ENCODE data around the gene NOD2. TPM values are rescaled to one million over a fixed set of nuclear protein-coding genes. Genes with fewer than 3 reads are reported as not detected.

Gene NOD2
- total and polyA plus RNA-seq, 2 of the 13 experiments (the other 11 are each of a cell fraction or from before 2014, with no cell fraction given) = 0.27 to 0.81 TPM

DNA sequence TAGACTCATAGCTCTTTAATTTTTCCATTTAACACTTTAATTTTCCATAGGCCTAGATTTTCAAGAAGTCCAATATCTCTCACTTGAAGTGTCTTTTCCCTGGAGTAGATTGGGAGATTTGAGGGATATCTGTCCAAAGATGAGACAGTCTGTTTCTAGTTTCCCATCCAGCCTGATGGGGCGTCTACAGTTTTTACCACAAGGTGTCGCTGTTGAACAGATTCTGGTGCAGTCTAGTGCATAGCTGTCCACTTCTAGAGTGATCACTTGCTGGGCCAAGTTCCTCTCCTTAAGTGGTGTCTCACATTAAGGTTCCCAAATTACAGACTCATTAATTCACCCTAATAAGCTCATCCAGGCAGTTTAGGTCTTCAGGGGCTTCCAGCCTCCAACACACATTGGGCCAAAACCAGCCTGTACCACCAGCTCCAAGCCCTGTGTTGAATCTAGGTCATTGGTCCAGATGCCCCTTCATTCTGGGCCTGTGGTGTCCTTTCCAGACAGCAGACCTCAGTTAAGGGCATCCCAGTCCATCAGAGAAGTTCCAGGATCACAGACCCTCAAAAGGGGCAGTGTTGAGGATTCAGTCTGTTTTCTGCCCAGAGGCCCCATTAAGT, 21.7 kb upstream of the NOD2 start (continued):
- TF ChIP-seq CBX5 (CRISPR knock-in tag; IDR thresholded peaks at IDR 0.05; ENCODE audit: borderline replicate concordance) (peak; percentile 82; the same call in 1 of the 2 replicates), HBP1 (CRISPR knock-in tag; IDR thresholded peaks at IDR 0.05; ENCODE audit: low read depth) (no peak), ZNF678 (CRISPR knock-in tag; IDR thresholded peaks at IDR 0.05) (no peak), STAG1 (CRISPR knock-in tag; IDR thresholded peaks at IDR 0.05) (peak; percentile 61), TOPORS (CRISPR knock-in tag; IDR thresholded peaks at IDR 0.05) (peak; percentile 96), ZNF256 (CRISPR knock-in tag; conservative IDR thresholded peaks at IDR 0.05) (no peak), KDM1A (CRISPR knock-in tag; IDR thresholded peaks at IDR 0.05) (peak; percentile 12; the same call in 1 of the 2 replicates), ZMYM4 (CRISPR knock-in tag; IDR thresholded peaks at IDR 0.05) (0 out of 2 replicates have a peak, but pooled peaks have one; percentile 16), SP1 (IDR thresholded peaks at IDR 0.05) (no peak), SP1 (CRISPR knock-in tag; IDR thresholded peaks at IDR 0.05) (peak; percentile 35; the same call in 1 of the 2 replicates), ZNF777 (CRISPR knock-in tag; IDR thresholded peaks at IDR 0.05) (no peak)
- TF ChIP-seq, protein P1, sequence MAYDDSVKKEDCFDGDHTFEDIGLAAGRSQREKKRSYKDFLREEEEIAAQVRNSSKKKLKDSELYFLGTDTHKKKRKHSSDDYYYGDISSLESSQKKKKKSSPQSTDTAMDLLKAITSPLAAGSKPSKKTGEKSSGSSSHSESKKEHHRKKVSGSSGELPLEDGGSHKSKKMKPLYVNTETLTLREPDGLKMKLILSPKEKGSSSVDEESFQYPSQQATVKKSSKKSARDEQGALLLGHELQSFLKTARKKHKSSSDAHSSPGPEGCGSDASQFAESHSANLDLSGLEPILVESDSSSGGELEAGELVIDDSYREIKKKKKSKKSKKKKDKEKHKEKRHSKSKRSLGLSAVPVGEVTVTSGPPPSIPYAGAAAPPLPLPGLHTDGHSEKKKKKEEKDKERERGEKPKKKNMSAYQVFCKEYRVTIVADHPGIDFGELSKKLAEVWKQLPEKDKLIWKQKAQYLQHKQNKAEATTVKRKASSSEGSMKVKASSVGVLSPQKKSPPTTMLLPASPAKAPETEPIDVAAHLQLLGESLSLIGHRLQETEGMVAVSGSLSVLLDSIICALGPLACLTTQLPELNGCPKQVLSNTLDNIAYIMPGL (CRISPR knock-in tag; IDR thresholded peaks at IDR 0.05; ENCODE audit: borderline replicate concordance in 1 of 2, low read depth in 1 of 2) = 0 out of 4 replicates have a peak, but pooled peaks of 1 of the 2 experiments have one; percentile 26
- TF ChIP-seq, protein P2, sequence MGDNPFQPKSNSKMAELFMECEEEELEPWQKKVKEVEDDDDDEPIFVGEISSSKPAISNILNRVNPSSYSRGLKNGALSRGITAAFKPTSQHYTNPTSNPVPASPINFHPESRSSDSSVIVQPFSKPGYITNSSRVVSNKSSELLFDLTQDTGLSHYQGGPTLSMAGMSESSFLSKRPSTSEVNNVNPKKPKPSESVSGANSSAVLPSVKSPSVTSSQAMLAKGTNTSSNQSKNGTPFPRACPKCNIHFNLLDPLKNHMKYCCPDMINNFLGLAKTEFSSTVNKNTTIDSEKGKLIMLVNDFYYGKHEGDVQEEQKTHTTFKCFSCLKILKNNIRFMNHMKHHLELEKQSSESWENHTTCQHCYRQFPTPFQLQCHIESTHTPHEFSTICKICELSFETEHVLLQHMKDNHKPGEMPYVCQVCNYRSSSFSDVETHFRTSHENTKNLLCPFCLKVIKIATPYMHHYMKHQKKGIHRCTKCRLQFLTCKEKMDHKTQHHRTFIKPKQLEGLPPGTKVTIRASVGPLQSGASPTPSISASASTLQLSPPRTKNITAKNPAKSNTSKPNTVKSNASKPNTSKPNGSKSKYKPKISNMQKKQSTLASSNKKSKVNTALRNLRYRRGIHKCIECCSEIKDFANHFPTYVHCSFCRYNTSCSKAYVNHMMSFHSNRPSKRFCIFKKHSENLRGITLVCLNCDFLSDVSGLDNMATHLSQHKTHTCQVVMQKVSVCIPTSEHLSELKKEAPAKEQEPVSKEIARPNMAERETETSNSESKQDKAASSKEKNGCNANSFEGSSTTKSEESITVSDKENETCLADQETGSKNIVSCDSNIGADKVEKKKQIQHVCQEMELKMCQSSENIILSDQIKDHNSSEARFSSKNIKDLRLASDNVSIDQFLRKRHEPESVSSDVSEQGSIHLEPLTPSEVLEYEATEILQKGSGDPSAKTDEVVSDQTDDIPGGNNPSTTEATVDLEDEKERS (CRISPR knock-in tag; IDR thresholded peaks at IDR 0.05) = peak; percentile 99
- TF ChIP-seq, protein P3, sequence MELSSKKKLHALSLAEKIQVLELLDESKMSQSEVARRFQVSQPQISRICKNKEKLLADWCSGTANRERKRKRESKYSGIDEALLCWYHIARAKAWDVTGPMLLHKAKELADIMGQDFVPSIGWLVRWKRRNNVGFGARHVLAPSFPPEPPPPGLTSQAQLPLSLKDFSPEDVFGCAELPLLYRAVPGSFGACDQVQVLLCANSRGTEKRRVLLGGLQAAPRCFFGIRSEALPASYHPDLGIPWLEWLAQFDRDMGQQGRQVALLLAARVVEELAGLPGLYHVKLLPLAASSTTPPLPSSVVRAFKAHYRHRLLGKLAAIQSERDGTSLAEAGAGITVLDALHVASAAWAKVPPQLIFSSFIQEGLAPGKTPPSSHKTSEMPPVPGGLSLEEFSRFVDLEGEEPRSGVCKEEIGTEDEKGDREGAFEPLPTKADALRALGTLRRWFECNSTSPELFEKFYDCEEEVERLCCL (CRISPR knock-in tag; IDR thresholded peaks at IDR 0.05; ENCODE audit: borderline replicate concordance) = no peak

Data from HepG2 (cell line).